ENCODE results near the gene DGKK. TPM values are rescaled to one million over a fixed set of nuclear protein-coding genes. Genes with fewer than 3 reads are reported as not detected.

The DGKK gene
- total RNA-seq, 1 experiment from 2014 or later: 1.6 TPM

- Histone ChIP-seq H2BK20ac (ENCODE audit: low read depth, low read length, poor library complexity, severe bottlenecking) (no peak overlapping the region), H3K27me3 (ENCODE audit: insufficient read depth, low read length) (no peaks in the 10 kb centered on the region), H3T11ph (ENCODE audit: low read length) (no peak overlapping the region), H3K9me3 (ENCODE audit: control insufficient read depth, low read depth, low read length) (no peaks in the 10 kb centered on the region), H2AFZ (ENCODE audit: low read length) (no peak overlapping the region), H4K91ac (ENCODE audit: insufficient read length, low read depth, low read length) (no peak overlapping the region), H3K79me1 (ENCODE audit: insufficient read depth, low read depth, low read length, poor library complexity, severe bottlenecking) (no peaks in the 10 kb centered on the region), H3K9ac (ENCODE audit: extremely low read depth, insufficient read length, low read length) (no peak overlapping the region), H3K18ac (ENCODE audit: insufficient read length, low read depth, low read length) (no peak overlapping the region), H3K14ac (ENCODE audit: insufficient read depth, low read length) (no peak overlapping the region), H3K79me2 (ENCODE audit: insufficient read depth, low read length) (no peaks in the 10 kb centered on the region), H4K8ac (replicated peaks; ENCODE audit: insufficient read length, low read depth, low read length) (no peak overlapping the region), H2BK12ac (ENCODE audit: insufficient read length, low read depth, low read length) (no peak overlapping the region), H2BK120ac (ENCODE audit: low read depth, low read length, poor library complexity, severe bottlenecking) (no peak overlapping the region), H3K23me2 (ENCODE audit: insufficient read length, low read depth, low read length, poor library complexity, severe bottlenecking) (no peaks in the 10 kb centered on the region), H4K20me1 (ENCODE audit: control insufficient read depth, insufficient read depth, insufficient read length) (no peaks in the 10 kb centered on the region), H3K4ac (ENCODE audit: low read depth, low read length) (no peak overlapping the region), H2BK5ac (ENCODE audit: insufficient read length, low read length) (no peak overlapping the region), H4K5ac (ENCODE audit: insufficient read length, low read depth, low read length) (no peak overlapping the region), H3K4me2 (ENCODE audit: insufficient read depth, insufficient read length, low read length) (no peak overlapping the region), H3K56ac (ENCODE audit: insufficient read length, low read depth, low read length) (no peak overlapping the region), H3K23ac (ENCODE audit: insufficient read length, low read depth, low read length) (no peak overlapping the region), H2BK15ac (ENCODE audit: low read depth, low read length) (no peak overlapping the region), H3K27ac (ENCODE audit: insufficient read length, low read depth, low read length) (no peak overlapping the region), H3K4me1 (ENCODE audit: insufficient read depth, low read length) (peaks cover 3% of the 10 kb centered on the region), H2AK5ac (ENCODE audit: insufficient read length, low read length) (no peak overlapping the region)
- Mint-ChIP-seq H3K27ac (no peak overlapping the region), H3K4me1 (peaks cover 5% of the 10 kb centered on the region in 2 experiments), H3K36me3 (ENCODE audit: insufficient read depth in 1 of 3, low read depth in 3 of 3) (peaks cover 0 to 1% (median 0%) of the 10 kb centered on the region in 3 experiments; a peak in 1 of 7 replicates), H3K4me3 (no peak overlapping the region), H3K9me3 (peaks cover 56 to 72% of the 10 kb centered on the region in 2 experiments), H3K27me3 (ENCODE audit: low read depth) (no peaks in the 10 kb centered on the region)
- no peak for TF ChIP-seq CTCF (conservative IDR thresholded peaks at IDR 0.05)
- WGBS (ENCODE audit: extremely low coverage, insufficient read length, low lambda C conversion rate): no CpG with 5 or more reads among the region's 1 CpG
- DNase-seq: no peak
Observed at GRCh38 chrX:50450324-50450723, 20.3 kb downstream of the DGKK start.
